IPS-15b (cell line): ENCODE results near the gene RUNX2.

Experiments used
- H3K27me3 ChIP-seq: one replicate; pipeline ENCODE4 v1.6.1; 2013; ENCODE audit warnings: low read length; ENCODE audit not compliant: control insufficient read depth, insufficient read depth
- H3K36me3 ChIP-seq: one replicate; pipeline ENCODE4 v1.6.1; 2013; ENCODE audit warnings: low read length; ENCODE audit not compliant: control insufficient read depth, insufficient read depth
- H3K4me1 ChIP-seq: one replicate; pipeline ENCODE4 v1.6.1; 2013; ENCODE audit warnings: mild to moderate bottlenecking, low read length; ENCODE audit not compliant: control insufficient read depth, insufficient read depth
- H3K4me3 ChIP-seq: one replicate; pipeline ENCODE4 v1.5.1; 2013; ENCODE audit warnings: low read depth, low read length
- H3K9ac ChIP-seq: one replicate; pipeline ENCODE4 v1.6.1; 2013; ENCODE audit warnings: low read depth, mild to moderate bottlenecking, low read length
- H3K9me3 ChIP-seq: one replicate; pipeline ENCODE4 v1.6.1; 2013; ENCODE audit warnings: mild to moderate bottlenecking, low read length; ENCODE audit not compliant: control insufficient read depth, insufficient read depth

The RUNX2 gene

GRCh38 chr6:45419571-45420082, 91.5 kb downstream of the RUNX2 start:
- Histone ChIP-seq H3K9me3 (no peaks in the 10 kb centered on the region), H3K9ac (no peak overlapping the region), H3K36me3 (no peaks in the 10 kb centered on the region), H3K4me1 (peaks cover 6% of the 10 kb centered on the region), H3K27me3 (peaks cover 77% of the 10 kb centered on the region), H3K4me3 (peak overlapping the region; percentile 43)

- H3K4me1 ChIP-seq: peaks cover 6% of the 10 kb centered on the region
- no peaks in the 10 kb centered on the region for H3K36me3 ChIP-seq
- peaks cover 84% of the 10 kb centered on the region for H3K27me3 ChIP-seq
- no peaks in the 10 kb centered on the region for H3K9me3 ChIP-seq
- no peak overlapping the region for H3K9ac ChIP-seq
- peak overlapping the region; percentile 43 for H3K4me3 ChIP-seq
Observed at GRCh38 chr6:45420083-45420908, 92.2 kb downstream of the RUNX2 start.

GRCh38 chr6:45420909-45421708, 93.0 kb downstream of the RUNX2 start:
- H3K9ac ChIP-seq: no peak overlapping the region

GRCh38 chr6:45421709-45422502, 93.8 kb downstream of the RUNX2 start:
- Histone ChIP-seq H3K36me3 (no peaks in the 10 kb centered on the region), H3K4me1 (peaks cover 6% of the 10 kb centered on the region), H3K27me3 (peaks cover 87% of the 10 kb centered on the region), H3K9me3 (no peaks in the 10 kb centered on the region), H3K4me3 (peak overlapping the region; percentile 60), H3K9ac (no peak overlapping the region)

More at GRCh38 chr6:45420909-45421708, 93.0 kb downstream of the RUNX2 start:
- peaks cover 6% of the 10 kb centered on the region for H3K4me1 ChIP-seq
- no peaks in the 10 kb centered on the region for H3K36me3 ChIP-seq
- H3K4me3 ChIP-seq: peak overlapping the region; percentile 60
- H3K27me3 ChIP-seq: peaks cover 85% of the 10 kb centered on the region
- no peaks in the 10 kb centered on the region for H3K9me3 ChIP-seq

- Histone ChIP-seq H3K27me3 (peaks cover 81% of the 10 kb centered on the region), H3K36me3 (no peaks in the 10 kb centered on the region), H3K4me3 (peak overlapping the region; percentile 60), H3K9me3 (no peaks in the 10 kb centered on the region), H3K4me1 (peaks cover 6% of the 10 kb centered on the region), H3K9ac (no peak overlapping the region)
Observed at GRCh38 chr6:45422503-45423110, 94.5 kb downstream of the RUNX2 start.

GRCh38 chr6:45423111-45423823, 95.1 kb downstream of the RUNX2 start:
- Histone ChIP-seq H3K9ac (no peak overlapping the region), H3K36me3 (no peaks in the 10 kb centered on the region), H3K4me3 (peak overlapping the region; percentile 60), H3K4me1 (peaks cover 6% of the 10 kb centered on the region), H3K27me3 (peaks cover 75% of the 10 kb centered on the region), H3K9me3 (no peaks in the 10 kb centered on the region)

GRCh38 chr6:45423824-45424450, 95.8 kb downstream of the RUNX2 start:
- Histone ChIP-seq H3K27me3 (peaks cover 68% of the 10 kb centered on the region), H3K9ac (no peak overlapping the region), H3K4me3 (peak overlapping the region; percentile 60), H3K9me3 (no peaks in the 10 kb centered on the region), H3K4me1 (peaks cover 6% of the 10 kb centered on the region), H3K36me3 (no peaks in the 10 kb centered on the region)

GRCh38 chr6:45424451-45424861, 96.3 kb downstream of the RUNX2 start:
- H3K4me1 ChIP-seq: peaks cover 6% of the 10 kb centered on the region
- H3K4me3 ChIP-seq: peak overlapping the region; percentile 60
- no peaks in the 10 kb centered on the region for H3K36me3 ChIP-seq
- H3K9me3 ChIP-seq: no peaks in the 10 kb centered on the region
- peaks cover 63% of the 10 kb centered on the region for H3K27me3 ChIP-seq
- no peak overlapping the region for H3K9ac ChIP-seq

- no peaks in the 10 kb centered on the region for H3K4me1 ChIP-seq
- H3K9ac ChIP-seq: no peak overlapping the region
- H3K9me3 ChIP-seq: no peaks in the 10 kb centered on the region
- H3K36me3 ChIP-seq: no peaks in the 10 kb centered on the region
- no peak overlapping the region for H3K4me3 ChIP-seq
- H3K27me3 ChIP-seq: peaks cover 45% of the 10 kb centered on the region
Observed at GRCh38 chr6:45426251-45426650, 98.1 kb downstream of the RUNX2 start.

- Histone ChIP-seq H3K4me1 (no peaks in the 10 kb centered on the region), H3K27me3 (peaks cover 39% of the 10 kb centered on the region), H3K4me3 (no peak overlapping the region), H3K9me3 (no peaks in the 10 kb centered on the region), H3K36me3 (no peaks in the 10 kb centered on the region), H3K9ac (no peak overlapping the region)
Observed at GRCh38 chr6:45427726-45428125, 99.6 kb downstream of the RUNX2 start.
